Heart right ventricle (tissue), 16 donors: ENCODE measurements around the gene SNCA. TPM values are rescaled to one million over a fixed set of nuclear protein-coding genes. Genes with fewer than 3 reads are reported as not detected.

Experiments
- ATAC-seq, 8 donors: fragments of 200-7000 bp; cut with Tn5 transposase; one replicate each; pipeline ENCODE4 v1.9.1; 2020; ENCODE audit warnings: mild to moderate bottlenecking in 8 of 8, moderate library complexity in 8 of 8, moderate number of reproducible peaks in 1 of 8
- DNase-seq, 2 donors: peaks; one replicate each; pipeline ENCODE4 v3.0.0-alpha.2; 2020
- H3K27ac ChIP-seq, 10 donors: fragments of 200-600 bp; sonication (generic) in 2 of 10; one replicate each; pipeline versions ENCODE4 v1.5.0 to v1.8.0; 2020 to 2022; ENCODE audit warnings: mild to moderate bottlenecking in 3 of 10
- H3K27me3 ChIP-seq, 7 donors: fragments of 200-600 bp; one replicate each; pipeline ENCODE4 v1.8.0; 2021 to 2022; ENCODE audit warnings: mild to moderate bottlenecking in 2 of 7
- H3K36me3 ChIP-seq, 9 donors: fragments of 200-600 bp; sonication (generic) in 1 of 9; one replicate each; pipeline versions ENCODE4 v1.5.0 to v1.8.0; 2020 to 2022; ENCODE audit warnings: mild to moderate bottlenecking in 2 of 9
- H3K4me1 ChIP-seq, 9 donors: fragments of 200-600 bp; sonication (generic) in 1 of 9; one replicate each; pipeline versions ENCODE4 v1.5.0 to v1.8.0; 2020 to 2022; ENCODE audit warnings: mild to moderate bottlenecking in 4 of 9
- H3K4me3 ChIP-seq, 10 donors: fragments of 200-600 bp; sonication (generic) in 2 of 10; one replicate each; pipeline versions ENCODE4 v1.5.0 to v1.8.0; 2020 to 2022; ENCODE audit warnings: mild to moderate bottlenecking in 7 of 10, moderate library complexity in 2 of 10
- H3K9me3 ChIP-seq, 11 donors: fragments of 200-600 bp in 10 of 11; sonication (generic) in 2 of 11; one replicate each; pipeline versions ENCODE4 v1.5.0 to v1.8.0; 2013 to 2022; ENCODE audit warnings: mild to moderate bottlenecking in 2 of 11, control low read depth in 1 of 11, moderate library complexity in 1 of 11
- WGBS, 2 donors: extraction: QIAGEN DNeasy Blood & Tissue Kit; methylation state at CpG; one replicate each; pipeline ENCODE4 v1.1.7; 2013; ENCODE audit warnings: inconsistent platforms in 1 of 2; 5-methylcytosine and 5-hydroxymethylcytosine counted together
- intact Hi-C, 10 donors: fragments of 100-400 bp; cut with DNase I; formaldehyde crosslinking; loops; one replicate each; pipeline versions ENCODE4 v1.11.1 to v1.14.2; 2022
- polyA plus RNA-seq, 2 donors: library from polyadenylated mRNA; stranded (reverse); fragments of 200-250 nt; gene quantifications; one replicate each; pipeline ENCODE4 v1.2.3, GENCODE V29; 2013
- total RNA-seq, 10 donors: library from RNA; stranded (reverse); fragmentation: NEBNext Ultra II Directional in 3 of 10; extraction: Animal tissue kit (Norgen Biotek cat#: 25700) in 3 of 10; gene quantifications; one replicate each; pipeline versions ENCODE4 v1.2.1 to v1.2.4, GENCODE V29; 2021 to 2023
- TF ChIP-seq, protein P1 (sequence below), 9 donors: fragments of 200-600 bp; sonication (generic) in 2 of 9; IDR thresholded peaks; one replicate each; pipeline versions ENCODE4 v1.5.0 to v1.8.0; 2021 to 2022; ENCODE audit warnings: antibody characterized with exemption in 9 of 9, mild to moderate bottlenecking in 5 of 9, moderate library complexity in 1 of 9
- donor health status: Arrhythmogenic right ventricular cardiomyopathy.
- donor health status: ischemic (EF 13 %, LVEDD 7.1; RV severe dilation, severe dysfunction).
- donor health status: healthy with polysubstance abuse.
- donor health status: DM: no; HTN: yes; CAD: no.
- donor health status: DM: no; HTN: no; CAD: no.
- donor health status: ischemic (EF 25% LVEDD 6.9; RV normal size, moderate dysfunction).
- donor health status: ischemic (EF 25% LVEDD 5.7; RV mildly dilated, moderate dysfunction).
- donor health status: healthy.
- donor health status: DM: yes; HTN: yes; CAD: no.
- donor health status: Ischemic cardiomyopathy.
- donor health status: ischemic (EF 35%, LVEDD 5.7; RV mildly dilated, moderate dysfunction).
- donor health status: nonischemic (EF 11% LVEDD 7.7; RV severe dilation, severe dysfunction).
- donor health status: DM: yes; HTN: yes; CAD: no.
- donor health status: PGD.
- donor health status: ischemic (EF 29% LVEDD 5.4; RV normal size, mild dysfunction).
- donor health status: nonischemic (EF 23%, LVEDD 6.1; RV moderate dilation, normal function).

SNCA gene
- total and polyA plus RNA-seq, 12 donors, result 1.8 to 29.8 (median 3.2) TPM

- Histone ChIP-seq H3K36me3 (no peaks in the 10 kb centered on the region), H3K9me3 (peaks cover 0 to 8% (median 0%) of the 10 kb centered on the region in 11 donors), H3K4me3 (no peak overlapping the region), H3K27ac (peak overlapping the region in 6 of 10 donors; percentile 27 to 62 (median 52)), H3K4me1 (peaks cover 0 to 10% (median 0%) of the 10 kb centered on the region in 9 donors), H3K27me3 (no peaks in the 10 kb centered on the region)
- TF ChIP-seq, protein P1, sequence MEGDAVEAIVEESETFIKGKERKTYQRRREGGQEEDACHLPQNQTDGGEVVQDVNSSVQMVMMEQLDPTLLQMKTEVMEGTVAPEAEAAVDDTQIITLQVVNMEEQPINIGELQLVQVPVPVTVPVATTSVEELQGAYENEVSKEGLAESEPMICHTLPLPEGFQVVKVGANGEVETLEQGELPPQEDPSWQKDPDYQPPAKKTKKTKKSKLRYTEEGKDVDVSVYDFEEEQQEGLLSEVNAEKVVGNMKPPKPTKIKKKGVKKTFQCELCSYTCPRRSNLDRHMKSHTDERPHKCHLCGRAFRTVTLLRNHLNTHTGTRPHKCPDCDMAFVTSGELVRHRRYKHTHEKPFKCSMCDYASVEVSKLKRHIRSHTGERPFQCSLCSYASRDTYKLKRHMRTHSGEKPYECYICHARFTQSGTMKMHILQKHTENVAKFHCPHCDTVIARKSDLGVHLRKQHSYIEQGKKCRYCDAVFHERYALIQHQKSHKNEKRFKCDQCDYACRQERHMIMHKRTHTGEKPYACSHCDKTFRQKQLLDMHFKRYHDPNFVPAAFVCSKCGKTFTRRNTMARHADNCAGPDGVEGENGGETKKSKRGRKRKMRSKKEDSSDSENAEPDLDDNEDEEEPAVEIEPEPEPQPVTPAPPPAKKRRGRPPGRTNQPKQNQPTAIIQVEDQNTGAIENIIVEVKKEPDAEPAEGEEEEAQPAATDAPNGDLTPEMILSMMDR (IDR thresholded peaks at IDR 0.05), result no peak
- peak in 7 of 8 donors; percentile 74 to 95 (median 91) for ATAC-seq
- intact Hi-C loops, result no loop called here
- no peak for DNase-seq
- WGBS, 2 donors, result 39 to 60% methylated on average over 1 of the region's 1 CpG
Observed at GRCh38 chr4:89745708-89746107, 91.3 kb downstream of the SNCA start.

- Histone ChIP-seq H3K4me1 (peaks cover 0 to 10% (median 0%) of the 10 kb centered on the region in 9 donors), H3K27me3 (no peaks in the 10 kb centered on the region), H3K9me3 (peaks cover 0 to 8% (median 0%) of the 10 kb centered on the region in 11 donors), H3K36me3 (no peaks in the 10 kb centered on the region), H3K27ac (peak overlapping the region in 2 of 10 donors; percentile 45 to 62), H3K4me3 (no peak overlapping the region)
- intact Hi-C loops, result no loop called here
- no peak for DNase-seq
- 83 to 85% methylated on average over 5 of the region's 5 CpGs for WGBS, 2 donors
- no peak for ATAC-seq
- TF ChIP-seq, protein P1 (IDR thresholded peaks at IDR 0.05), result no peak
Observed at GRCh38 chr4:89744914-89745313, 92.0 kb downstream of the SNCA start.

DNA sequence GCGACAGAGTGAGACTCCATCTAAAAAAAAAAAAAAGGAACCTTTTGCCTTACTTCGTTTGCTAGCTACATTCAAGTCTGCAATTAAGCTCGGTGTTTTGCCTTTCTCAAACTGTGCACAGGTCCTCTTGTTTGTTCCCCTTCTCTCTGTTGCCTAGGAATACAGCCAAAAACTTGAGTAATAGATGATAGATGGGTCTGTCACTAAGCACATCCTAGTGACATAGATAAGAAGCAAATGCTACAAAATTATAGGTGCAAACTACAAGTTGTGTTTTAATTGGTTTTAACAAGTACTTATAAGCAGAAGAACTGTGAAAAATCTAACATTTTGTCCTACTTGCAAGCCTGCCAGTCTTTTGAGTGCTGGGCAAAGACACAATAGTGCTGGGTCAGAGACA lies 95.2 kb downstream of the SNCA start:
- Histone ChIP-seq H3K36me3 (no peaks in the 10 kb centered on the region), H3K9me3 (peaks cover 0 to 19% (median 0%) of the 10 kb centered on the region in 11 donors), H3K27me3 (no peaks in the 10 kb centered on the region), H3K4me3 (no peak overlapping the region), H3K27ac (no peak overlapping the region), H3K4me1 (peaks cover 0 to 10% (median 0%) of the 10 kb centered on the region in 9 donors)
- TF ChIP-seq, protein P1 (IDR thresholded peaks at IDR 0.05), result no peak
- ATAC-seq (no peak), DNase-seq (no peak)
- intact Hi-C loops, result no loop called here
- WGBS, 2 donors, result 70 to 88% methylated on average over 3 of the region's 3 CpGs

DNA sequence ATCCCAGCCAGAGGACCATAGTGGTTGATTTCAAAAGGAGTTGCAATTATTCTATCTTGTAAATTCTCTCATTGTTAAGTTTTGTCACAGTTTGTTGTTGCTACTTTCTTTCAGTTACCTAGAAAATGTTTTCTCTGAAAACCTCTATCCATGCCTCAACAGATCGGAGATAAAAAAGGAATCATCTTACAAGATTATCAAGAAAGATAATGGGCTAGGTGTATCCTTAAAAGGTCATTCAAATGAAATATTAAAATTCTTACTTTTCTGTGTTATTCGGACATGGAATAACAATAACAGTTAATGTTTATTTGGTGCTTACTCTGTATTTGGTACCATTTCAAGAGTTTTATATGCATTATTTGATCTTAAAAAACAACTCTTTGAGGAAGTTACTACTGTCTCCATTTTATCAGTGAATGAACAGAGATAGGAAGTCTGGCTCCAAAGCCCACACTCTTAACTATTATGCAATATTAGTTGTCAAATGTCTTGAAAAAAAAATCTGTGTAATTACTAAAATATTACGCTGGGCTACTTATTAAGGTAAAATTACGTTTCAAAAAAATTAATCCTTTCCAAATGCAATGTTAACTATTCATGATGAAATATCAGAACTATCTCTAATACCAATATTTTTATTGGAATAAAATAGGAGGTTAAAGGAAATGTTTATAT lies 97.5 kb downstream of the SNCA start:
- WGBS, 2 donors, result 87 to 96% methylated on average over 4 of the region's 4 CpGs
- TF ChIP-seq, protein P1 (IDR thresholded peaks at IDR 0.05), result no peak
- peaks cover 0 to 19% (median 0%) of the 10 kb centered on the region in 11 donors for H3K9me3 ChIP-seq
- DNase-seq (no peak), ATAC-seq (no peak)
- peaks cover 0 to under 1% (median 0%) of the 10 kb centered on the region in 9 donors for H3K4me1 ChIP-seq
- no peak overlapping the region for H3K4me3 ChIP-seq
- H3K27ac ChIP-seq, result no peak overlapping the region
- H3K27me3 ChIP-seq, result no peaks in the 10 kb centered on the region
- H3K36me3 ChIP-seq, result no peaks in the 10 kb centered on the region
- intact Hi-C loops, result no loop called here
